SW480 (cell line): ENCODE measurements around the gene PXMP4.

Source experiments
- DNase-seq: peaks from one replicate; pipeline ENCODE4 v3.0.0-alpha.2; 2016; ENCODE audit warnings: low spot score

The PXMP4 gene

DNA sequence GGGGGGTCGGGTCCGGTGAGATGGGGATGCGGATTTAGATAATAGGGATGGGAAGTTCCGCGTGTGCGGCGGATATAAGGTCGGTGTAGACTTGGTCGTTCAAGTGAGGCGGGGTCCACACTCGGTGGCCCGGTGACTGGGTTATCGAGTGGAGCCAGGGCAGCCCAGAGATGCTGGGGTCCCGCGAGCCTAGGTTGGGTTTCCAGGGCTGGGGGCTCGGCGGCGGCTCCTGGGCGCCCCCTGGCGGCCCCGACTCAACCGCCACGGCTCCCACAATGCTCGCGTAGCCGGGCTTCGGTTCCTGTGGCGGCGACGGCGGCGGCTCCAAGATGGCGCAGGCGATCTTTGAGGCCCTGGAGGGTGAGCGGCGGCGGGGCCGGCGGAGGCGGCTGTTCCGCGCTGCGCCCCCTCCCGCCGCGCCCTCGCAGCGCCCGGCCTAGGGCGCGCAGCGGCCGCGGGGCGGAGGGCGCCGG lies 11.6 kb upstream of the PXMP4 start, which contains the start of gene ZNF341:
ZNF341 (plus strand) TSS at position 304 of the 473 bp plus-strand sequence; CDS start at position 330, 26 bp downstream.
- DNase-seq: peak; percentile 94

DNA sequence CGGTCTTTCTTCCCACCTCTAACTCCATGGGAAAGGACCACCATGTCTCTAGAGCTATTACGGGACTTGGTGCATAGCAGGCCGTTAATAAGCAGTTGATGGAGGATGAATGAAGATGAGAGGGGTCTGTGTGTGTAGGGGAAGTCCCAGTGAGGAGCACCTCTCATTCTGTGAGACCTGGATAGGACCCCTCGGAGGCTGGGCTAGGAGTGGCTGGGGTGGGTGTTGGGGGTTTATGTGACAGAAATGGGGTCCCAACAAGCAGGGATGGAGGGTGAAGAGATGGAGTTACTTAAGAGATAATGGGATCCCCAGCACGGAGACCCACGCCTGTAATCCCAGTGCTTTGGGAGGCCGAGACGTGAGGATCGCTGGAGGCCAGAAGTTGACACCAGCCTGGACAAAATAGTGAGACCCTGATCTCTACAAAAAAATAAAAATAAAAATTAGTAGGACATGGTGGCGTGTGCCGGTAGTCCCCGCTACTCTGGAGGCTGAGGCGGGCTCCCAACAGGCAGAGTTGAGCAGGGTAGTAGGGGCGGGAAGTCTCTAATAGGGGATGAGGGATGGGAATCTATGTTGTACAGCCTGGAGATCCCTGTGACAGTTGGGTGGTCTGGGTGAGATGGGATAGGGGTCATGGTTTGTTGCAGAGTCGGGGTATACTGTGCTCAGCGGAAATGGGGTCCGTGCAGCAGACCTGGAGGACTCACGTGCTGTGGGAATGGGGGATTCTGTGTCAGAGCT lies 11.0 kb upstream of the PXMP4 start:
- DNase-seq: no peak

DNA sequence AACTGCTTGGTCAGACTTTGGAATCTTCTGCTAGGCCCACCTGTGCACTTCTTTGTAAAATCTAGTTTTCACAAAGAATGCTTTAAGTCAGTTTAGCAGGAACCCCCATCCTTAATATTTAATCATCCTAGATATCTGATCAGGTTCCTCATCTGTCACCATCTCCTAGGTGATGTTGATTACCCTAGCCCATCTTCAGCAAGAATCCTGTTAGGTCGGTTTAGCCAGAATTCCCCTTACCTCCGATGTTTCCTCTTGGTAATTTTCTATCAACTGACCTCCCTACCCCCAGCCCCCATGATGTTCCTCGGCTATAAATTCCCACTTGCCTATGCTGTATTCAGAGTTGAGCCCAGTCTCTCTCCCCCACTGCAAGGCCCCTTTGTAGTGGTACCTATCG lies 9.0 kb upstream of the PXMP4 start:
- DNase-seq: no peak

DNA sequence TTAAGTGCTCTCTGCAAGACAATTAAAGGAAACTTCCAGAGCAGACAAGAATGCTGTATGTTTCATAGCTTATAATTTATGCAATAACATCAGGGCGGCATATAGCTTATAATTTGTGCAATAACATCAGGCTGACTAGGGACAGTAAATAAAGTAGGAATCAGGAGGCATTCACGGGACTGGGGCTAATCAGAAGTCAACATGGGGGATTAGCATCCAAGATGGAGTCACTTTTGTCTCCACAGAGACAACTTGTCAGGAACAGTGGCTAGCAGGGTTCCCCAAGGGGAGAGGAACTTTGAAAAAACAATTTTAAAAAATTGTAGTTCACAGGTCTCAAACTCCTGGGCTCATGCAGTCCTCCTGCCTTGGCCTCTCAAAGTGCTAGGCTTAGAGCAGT lies 8.4 kb upstream of the PXMP4 start:
- DNase-seq: no peak

DNA sequence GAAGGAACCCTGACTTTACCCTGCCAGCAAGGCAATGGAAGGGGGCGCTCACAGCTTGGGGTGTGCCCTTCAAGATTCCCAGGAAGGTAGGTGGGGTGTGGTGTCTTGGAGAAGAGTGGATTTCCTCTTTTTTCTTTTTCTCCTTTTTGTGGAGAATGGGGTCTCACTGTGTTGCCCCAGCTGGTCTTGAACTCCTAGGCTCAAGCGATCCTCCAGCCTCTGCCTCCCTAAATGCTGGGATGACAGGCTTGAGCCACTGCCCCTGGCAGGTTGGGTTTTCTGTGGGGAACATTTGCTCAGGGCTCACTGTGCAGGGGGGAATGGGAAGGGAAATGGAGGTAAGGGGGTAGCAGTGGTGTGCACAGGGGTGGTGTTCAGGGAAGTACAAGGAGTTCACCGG lies 7.7 kb upstream of the PXMP4 start:
- no peak for DNase-seq

GRCh38 chr20:33727115-33727479 lies 7.0 kb upstream of the PXMP4 start:
- no peak for DNase-seq

GRCh38 chr20:33725607-33726264 lies 5.6 kb upstream of the PXMP4 start:
- DNase-seq: no peak

- DNase-seq: no peak
Observed at GRCh38 chr20:33724439-33725094, 4.5 kb upstream of the PXMP4 start.

- no peak for DNase-seq
Observed at GRCh38 chr20:33721391-33722140, 1.5 kb upstream of the PXMP4 start.

DNA sequence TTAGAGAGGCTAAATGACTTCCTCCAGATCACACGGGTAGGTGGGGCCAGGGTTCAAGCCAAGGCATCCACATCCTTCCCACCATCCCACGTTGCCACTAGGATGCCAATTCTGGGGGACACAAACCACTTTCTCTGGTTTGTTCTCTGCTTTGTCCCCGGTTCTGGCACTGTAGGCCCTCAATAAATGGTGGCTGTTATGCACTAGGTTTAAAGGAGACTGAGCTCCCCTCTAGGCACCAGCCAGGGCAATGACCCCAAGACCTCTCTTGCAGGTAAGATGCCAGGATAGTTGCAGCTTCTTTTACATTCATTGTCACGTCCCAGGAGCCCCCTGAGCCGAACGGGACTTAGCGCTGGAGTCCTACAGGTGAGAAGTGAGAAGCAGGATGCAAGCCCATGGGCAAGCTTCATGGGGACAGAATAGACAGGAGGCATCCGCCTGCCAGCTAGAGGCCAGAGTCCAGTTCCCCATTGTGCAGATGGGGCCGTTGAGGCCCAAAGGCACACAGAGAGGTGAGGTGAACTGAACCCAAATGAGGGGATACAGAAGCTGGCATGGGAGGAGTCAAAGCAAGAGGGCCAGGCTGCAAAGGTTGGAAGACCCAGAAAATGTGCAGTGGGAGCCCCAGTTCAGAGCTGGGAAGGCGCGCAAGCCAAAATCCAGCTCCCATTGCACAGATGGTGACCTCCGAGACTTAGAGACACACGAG lies 677 bp downstream of the PXMP4 start:
- no peak for DNase-seq

DNA sequence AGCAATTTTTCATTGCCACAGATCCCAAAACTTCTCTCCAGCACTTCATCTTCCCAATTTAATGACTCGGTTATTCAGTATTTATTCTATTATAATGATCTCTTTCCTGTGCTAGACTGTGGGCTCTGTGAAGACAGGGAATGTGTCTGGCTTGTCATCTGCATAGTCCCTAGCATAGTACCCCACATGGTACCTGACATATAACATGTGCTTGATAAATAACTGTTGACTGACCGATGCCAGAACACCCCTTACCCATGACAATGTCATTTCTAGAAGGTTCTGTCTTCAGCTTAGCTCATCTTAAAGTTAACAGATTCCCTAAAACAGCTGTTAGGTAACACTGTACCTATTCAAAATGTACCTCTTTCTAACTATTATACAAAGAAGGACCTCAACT lies 3.6 kb downstream of the PXMP4 start:
- no peak for DNase-seq

DNA sequence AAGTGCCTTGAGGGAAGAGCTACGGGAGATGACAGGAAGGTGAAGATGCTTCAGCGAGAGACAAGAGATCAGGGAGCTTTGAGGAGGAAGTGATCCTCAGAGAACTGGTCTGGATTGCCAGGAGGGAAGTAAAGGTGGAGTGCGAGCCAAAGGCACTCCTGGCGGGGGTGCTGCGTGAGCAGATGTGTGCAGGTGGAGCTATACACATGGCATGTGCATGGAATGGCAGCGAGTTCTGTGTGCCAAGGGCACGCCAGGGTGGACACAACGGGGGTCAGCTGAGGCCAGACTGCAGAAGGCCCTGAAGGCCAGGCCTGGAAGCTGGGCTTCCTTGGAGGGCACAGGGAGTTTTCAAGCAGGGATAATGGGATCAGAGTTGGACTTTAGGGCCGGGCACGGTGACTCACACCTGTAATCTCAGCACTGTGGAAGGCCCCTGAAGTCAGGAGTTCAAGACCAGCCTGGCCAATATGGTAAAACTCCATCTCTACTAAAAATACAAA lies 6.2 kb downstream of the PXMP4 start:
- DNase-seq: no peak

DNA sequence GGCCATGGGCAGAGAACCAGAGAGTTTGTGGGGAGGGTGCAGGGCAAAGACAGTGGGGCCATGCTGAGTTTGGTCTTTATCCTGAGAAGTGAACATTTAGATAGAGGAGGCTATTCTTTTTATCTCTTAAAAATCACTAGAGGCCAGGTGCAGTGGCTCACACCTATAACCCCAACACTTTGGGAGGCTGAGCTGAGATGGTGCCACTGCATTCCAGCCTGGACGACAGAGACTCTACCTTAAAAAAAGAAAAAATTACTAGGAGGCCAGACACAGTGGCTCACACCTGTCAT lies 8.7 kb downstream of the PXMP4 start:
- DNase-seq: no peak

- DNase-seq: peak; percentile 23
Observed at GRCh38 chr20:33710681-33711445, 9.2 kb downstream of the PXMP4 start.

GRCh38 chr20:33709905-33710541 lies 10.1 kb downstream of the PXMP4 start:
- DNase-seq: peak; percentile 95

- peak; percentile 94 for DNase-seq
Observed at GRCh38 chr20:33709398-33709797, 10.7 kb downstream of the PXMP4 start.

DNA sequence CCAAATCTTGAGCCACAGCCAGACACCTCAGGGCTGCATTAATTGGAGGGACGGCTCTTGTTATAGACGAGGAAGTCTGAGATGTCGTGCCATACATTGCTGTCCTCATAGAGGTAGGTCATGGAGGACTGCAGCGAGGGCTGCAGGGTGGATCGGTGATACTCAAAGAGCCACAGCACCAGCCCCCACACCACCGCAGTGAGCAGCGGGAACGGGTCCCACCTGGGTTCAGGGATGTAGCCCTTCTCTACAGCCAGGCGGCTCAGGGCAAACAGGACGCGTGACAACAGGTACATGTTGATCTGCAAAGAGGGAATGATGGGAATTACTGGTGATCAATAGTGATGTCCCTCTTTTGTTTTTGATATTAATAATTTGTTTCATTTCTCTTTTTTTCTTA lies 12.4 kb downstream of the PXMP4 start:
- DNase-seq: no peak

- DNase-seq: no peak
Observed at GRCh38 chr20:33704197-33704924, 15.7 kb downstream of the PXMP4 start.

DNA sequence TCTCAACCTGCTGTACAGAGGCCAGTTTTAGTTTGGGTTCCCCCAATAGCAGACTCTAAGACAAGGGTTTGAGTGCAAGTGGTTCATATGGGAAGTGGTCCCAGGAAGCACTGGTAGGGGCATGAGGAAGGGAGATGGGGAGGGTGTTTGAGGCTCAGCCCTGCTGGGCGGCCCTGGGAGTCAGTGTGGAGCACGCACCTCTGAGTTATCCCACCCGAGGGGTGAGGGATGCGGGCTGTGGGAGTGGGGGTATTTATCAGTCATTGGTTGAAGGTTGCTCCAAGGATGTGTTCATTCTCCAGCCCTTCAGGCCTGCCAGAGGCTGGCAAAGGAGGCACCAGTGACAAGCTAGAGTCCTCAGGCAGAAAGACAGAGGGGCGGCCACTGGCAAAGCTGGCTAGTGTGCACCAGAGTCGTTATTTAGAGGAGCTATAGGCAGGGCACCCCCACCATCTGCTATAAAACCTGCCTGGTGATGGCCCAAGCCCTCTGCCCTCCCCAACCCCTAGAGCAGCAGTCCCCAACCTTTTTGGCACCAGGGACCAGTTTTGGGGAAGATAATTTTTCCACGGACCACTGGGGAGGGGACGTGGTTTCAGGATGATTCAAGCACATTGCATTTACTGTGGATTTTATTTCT lies 16.5 kb downstream of the PXMP4 start:
- no peak for DNase-seq
